HG03097 (cell line): Measurements from ENCODE around the gene OXGR1.
A peak's percentile ranks its signal among the peaks of the same experiment; 100 is the strongest.
"Not testable (repeated sequence)": the region's sequence is repeated elsewhere in the genome, so short reads cannot be mapped to it uniquely, and the experiment has no call there.

ENCODE experiments used
- ATAC-seq: cut with Tn5 transposase; IDR thresholded peaks from one replicate; pipeline ENCODE4 v1.9.1; 2021; ENCODE audit not compliant: unreplicated experiment, low FRiP score

Gene OXGR1

GRCh38 chr13:97005625-97006262 lies 11.5 kb upstream of the OXGR1 start:
- ATAC-seq, result no peak

DNA sequence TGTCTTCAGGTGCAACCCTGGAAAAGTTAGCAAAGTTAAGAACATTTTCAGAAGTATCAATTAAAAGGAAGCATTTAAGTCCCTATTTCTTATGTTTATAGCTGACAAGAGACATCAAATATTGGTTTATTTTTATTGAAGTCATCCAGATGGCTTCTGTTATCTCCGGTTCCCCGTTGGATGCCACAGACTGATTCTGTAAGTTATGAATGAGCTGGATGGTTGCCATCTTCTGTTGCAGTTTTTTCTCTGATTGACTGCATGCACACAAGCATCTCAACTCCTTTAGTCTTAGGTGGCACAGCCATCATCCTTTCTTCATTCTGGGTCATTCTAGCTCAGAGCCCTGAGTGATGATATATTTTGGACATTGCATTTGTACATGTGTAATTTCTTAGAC lies 10.6 kb upstream of the OXGR1 start:
- ATAC-seq, result no peak

GRCh38 chr13:97004096-97004876 lies 10.0 kb upstream of the OXGR1 start:
- no peak for ATAC-seq

DNA sequence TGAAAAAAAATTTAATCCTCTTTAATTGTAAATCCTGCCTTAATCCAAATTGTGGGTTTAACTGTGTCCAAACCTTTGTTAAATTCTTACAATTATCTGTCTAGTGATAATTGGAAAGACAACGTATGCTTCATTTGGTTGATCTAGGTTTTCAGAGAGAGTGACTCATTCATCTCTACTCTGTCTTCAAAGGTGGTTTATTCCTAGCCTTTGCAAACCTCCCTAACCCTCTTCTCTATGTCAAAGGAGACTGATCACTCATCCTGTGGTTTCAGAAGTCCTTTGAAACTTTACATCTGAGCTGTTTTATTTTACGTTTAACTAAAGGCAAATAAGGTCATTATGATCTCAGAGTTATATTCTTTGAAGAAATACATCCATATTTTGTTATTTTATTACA lies 8.8 kb upstream of the OXGR1 start:
- no peak for ATAC-seq

- ATAC-seq, result no peak
These were observed 8.3 kb upstream of the OXGR1 start for GRCh38 chr13:97002581-97002980.

- ATAC-seq, result no peak
These were observed 7.4 kb upstream of the OXGR1 start for GRCh38 chr13:97001636-97002035.

DNA sequence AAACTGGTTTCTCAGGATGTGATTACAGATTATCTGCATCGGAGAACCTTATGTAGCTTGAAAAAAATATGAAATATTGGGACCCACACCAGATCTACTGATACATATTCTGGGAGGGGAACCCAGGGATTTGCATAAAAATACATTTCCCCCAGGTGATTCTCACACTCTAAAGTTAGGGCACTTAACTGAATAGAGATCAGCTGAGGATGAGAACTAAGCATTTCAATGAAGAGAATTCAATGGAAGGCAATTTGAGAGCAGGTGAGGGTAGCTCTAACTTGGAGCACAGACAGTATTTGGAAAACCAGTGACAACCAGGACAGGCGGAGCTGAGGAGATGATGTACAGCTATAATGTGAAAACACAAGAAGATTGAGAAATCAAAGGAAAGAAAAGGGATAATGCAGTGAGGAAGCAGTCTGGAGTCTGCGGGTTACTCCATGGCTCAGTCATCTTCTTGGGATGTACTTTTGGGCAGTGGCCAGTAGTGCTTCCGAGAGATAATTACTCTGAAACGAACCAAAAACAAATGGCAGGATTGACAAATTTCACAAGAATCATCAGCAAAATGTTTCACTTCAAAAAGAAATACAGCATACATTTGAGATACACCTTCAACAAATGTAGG lies 6.1 kb upstream of the OXGR1 start:
- ATAC-seq, result no peak

- ATAC-seq, result no peak
These were observed 4.8 kb upstream of the OXGR1 start for GRCh38 chr13:96999091-96999490.

GRCh38 chr13:96998051-96998450 lies 3.8 kb upstream of the OXGR1 start:
- no peak for ATAC-seq

DNA sequence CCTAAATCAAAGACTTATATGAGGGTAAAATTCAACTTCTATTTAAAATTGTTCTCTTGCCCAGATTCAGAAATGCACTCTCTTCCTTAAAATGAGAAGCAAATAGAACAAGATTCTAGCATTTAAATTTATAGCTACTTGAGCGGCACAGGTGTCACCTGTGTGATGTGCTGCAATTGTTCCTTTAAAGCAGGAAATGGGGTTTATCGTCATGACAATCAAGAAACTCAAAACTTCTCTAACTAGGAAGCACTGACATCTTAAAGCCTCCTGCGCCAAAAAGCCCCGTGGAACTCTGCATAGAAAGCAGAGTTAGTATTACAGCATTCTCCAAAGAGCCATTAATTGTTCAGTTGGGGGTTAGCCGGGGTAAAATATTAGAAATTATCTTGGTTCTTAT lies 2.6 kb upstream of the OXGR1 start:
- ATAC-seq, result no peak

GRCh38 chr13:96996107-96996506 lies 1.8 kb upstream of the OXGR1 start:
- no peak for ATAC-seq

GRCh38 chr13:96994858-96995243 lies 575 bp upstream of the OXGR1 start:
- no peak for ATAC-seq

DNA sequence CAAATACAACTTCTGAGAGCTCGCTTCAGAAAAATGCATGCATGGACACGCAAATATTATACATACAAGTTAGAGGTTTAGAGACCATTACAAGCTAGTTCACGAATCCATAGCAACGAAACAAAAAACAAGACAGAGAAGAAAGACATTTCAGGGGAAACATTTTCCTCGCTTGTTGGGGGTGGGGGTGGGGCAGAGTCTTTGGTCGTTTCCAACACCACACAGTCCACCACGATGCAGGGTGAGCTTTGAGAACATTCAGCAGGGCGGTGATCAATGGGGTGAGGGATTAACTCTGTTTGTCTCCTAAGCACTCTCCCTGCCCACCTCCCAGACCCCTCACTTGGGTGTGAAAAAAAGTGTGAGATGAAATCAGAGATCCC lies 651 bp downstream of the OXGR1 start:
- ATAC-seq, result no peak

GRCh38 chr13:96992633-96993032 lies 1.6 kb downstream of the OXGR1 start:
- no peak for ATAC-seq

- ATAC-seq, result no peak
These were observed 3.2 kb downstream of the OXGR1 start for GRCh38 chr13:96991072-96991471.

DNA sequence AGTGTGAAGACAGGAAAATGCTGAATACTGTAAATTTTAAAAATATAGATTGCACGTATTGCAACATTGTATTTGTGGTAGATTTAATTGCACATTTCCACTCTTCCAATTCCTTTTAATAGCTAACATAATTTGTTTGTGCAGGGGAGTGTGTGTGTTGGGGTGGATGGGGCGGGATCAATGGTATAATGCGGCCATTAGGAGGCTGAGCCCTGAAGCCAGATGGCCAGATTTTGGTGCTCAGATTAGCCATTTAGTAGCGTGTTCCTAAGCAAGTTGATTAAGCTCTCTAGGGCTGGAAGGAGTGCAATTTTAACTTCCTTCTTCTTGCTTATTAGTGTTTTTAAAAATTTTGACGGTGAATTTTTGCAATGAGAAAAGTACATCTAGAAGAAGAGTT lies 5.8 kb downstream of the OXGR1 start:
- no peak for ATAC-seq

DNA sequence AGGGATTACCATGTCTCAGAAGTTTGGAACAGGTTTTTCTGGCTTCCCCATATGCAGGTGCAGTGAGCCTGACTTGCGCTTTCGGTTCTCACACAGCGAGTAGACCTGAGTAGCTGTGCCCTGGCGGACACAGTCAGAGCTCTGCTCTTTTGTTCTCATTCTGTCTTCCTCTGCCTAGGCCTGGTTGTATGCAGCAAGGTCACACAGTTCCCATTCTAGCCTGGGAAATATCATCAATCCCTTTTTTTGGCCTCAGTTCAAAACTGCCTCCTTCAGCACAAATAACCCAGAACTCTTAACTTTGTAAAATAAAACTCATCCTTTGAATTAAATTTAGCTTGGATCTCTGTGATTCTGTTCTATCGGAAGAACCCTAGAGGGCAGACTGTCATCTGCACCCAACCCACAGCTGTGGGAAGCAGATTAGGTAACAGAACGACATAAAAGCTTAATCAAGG lies 10.2 kb downstream of the OXGR1 start:
- peak; percentile 94 for ATAC-seq

DNA sequence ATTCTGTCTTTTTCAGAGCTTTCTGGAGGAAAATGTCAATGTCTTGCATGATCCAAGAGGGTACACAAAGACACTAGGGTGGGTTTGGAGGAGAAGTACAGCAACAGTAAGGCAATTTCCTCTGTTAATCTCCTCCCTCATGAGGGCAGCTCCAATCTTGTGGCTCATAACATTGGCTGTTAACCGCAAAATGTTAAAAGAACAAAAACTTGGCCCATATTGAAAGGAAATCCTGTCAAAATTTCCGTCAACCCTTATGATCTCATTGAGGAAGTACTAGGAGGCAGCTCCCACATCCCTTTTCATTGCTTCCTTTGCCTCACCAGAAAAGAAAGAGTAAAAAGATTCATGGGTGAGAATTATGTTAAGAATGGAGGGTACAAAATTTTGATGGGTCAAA lies 11.6 kb downstream of the OXGR1 start:
- ATAC-seq, result no peak

GRCh38 chr13:96979861-96980260 lies 14.4 kb downstream of the OXGR1 start:
- not testable (repeated sequence) for ATAC-seq

GRCh38 chr13:96968027-96968426 lies 26.2 kb downstream of the OXGR1 start:
- ATAC-seq, result no peak

- no peak for ATAC-seq
These were observed 27.0 kb downstream of the OXGR1 start for GRCh38 chr13:96967248-96967745.
